K562 (cell line): Measurements from ENCODE around the gene QSOX2. TPM values are rescaled to one million over a fixed set of nuclear protein-coding genes. Genes with fewer than 3 reads are reported as not detected.

Experiments
- ATAC-seq: fragments of 200-7000 bp; cut with Tn5 transposase; 3 replicates; pipeline ENCODE4 v1.9.1; 2020; ENCODE audit warnings: moderate library complexity
- BruUV-seq: library from RNA; stranded (reverse); fragments of 400-500 nt; replicated peaks from 2 replicates; lab custom pipeline; 2021; lab: Mats Ljungman, UMichigan
- CTCF ChIA-PET: fragments of 300-600 bp; formaldehyde crosslinking; extraction: SDS; loops from one replicate; lab custom pipeline; 2021; ENCODE audit warnings: low intra/inter-chr PET ratio; lab: Yijun Ruan, JAX
- POLR2A ChIA-PET: fragments of 300-600, 350-650 bp; sonication (Branson Sonifier 250); formaldehyde crosslinking; extraction: SDS; loops from one replicate; lab custom pipeline; 2021; ENCODE audit warnings: antibody characterized with exemption, inconsistent platforms; lab: Yijun Ruan, JAX
- DNase-seq, 4 experiments: peaks; one replicate each; pipeline versions ENCODE4 v3.0.0 to v3.0.0-alpha.2; 2011 to 2018; ENCODE audit warnings: low spot score in 3 of 4, mixed read lengths in 3 of 4; ENCODE audit errors: extremely low read depth in 1 of 4
- FAIRE-seq: peaks from 2 replicates; lab custom pipeline; 2011; peaks lifted over from hg19 to GRCh38; lab: Jason Lieb, UNC
- H2AFZ ChIP-seq: 2 replicates; pipeline ENCODE4 v1.6.0; 2011; ENCODE audit warnings: low read depth, low read length, control low read depth, inconsistent platforms
- H3K27ac ChIP-seq: fragments of 200-600 bp; 3 replicates; pipeline ENCODE4 v1.8.0; 2011; ENCODE audit warnings: low read depth, mild to moderate bottlenecking, control low read depth, inconsistent platforms, low read length, moderate library complexity, mixed read lengths; ENCODE audit errors: extremely low read depth
- H3K27me3 ChIP-seq, 2 experiments: fragments of 300-600 bp in 1 of 2; 2 replicates in 1 of 2; 3 replicates in 1 of 2; pipeline versions ENCODE4 v1.6.0 to v1.8.0; 2011; ENCODE audit warnings: inconsistent platforms in 2 of 2, low read length in 2 of 2, mild to moderate bottlenecking in 1 of 2, mixed read lengths in 1 of 2, moderate library complexity in 1 of 2; ENCODE audit not compliant: control insufficient read depth in 2 of 2, insufficient read depth in 2 of 2
- H3K36me3 ChIP-seq: fragments of 300-600 bp; 3 replicates; pipeline ENCODE4 v1.8.0; 2011; ENCODE audit warnings: mild to moderate bottlenecking, low read length, inconsistent platforms; ENCODE audit not compliant: control insufficient read depth, insufficient read depth
- H3K4me1 ChIP-seq, 2 experiments: fragments of 200-600 bp in 1 of 2; replicated peaks in 1 of 2; 2 replicates in 1 of 2; 3 replicates in 1 of 2; pipeline versions ENCODE4 v1.5.1 to v1.8.0; 2011; ENCODE audit warnings: inconsistent platforms in 2 of 2, low read length in 2 of 2, mild to moderate bottlenecking in 1 of 2, mixed read lengths in 1 of 2, moderate library complexity in 1 of 2; ENCODE audit not compliant: control insufficient read depth in 2 of 2, insufficient read depth in 2 of 2
- H3K4me2 ChIP-seq: 2 replicates; pipeline ENCODE4 v1.6.1; 2011; ENCODE audit warnings: low read length, control low read depth, inconsistent platforms, mixed read lengths; ENCODE audit not compliant: insufficient read depth
- H3K4me3 ChIP-seq: fragments of 200-600 bp; sonication (generic), shearing (Covaris generic); 2 replicates; pipeline ENCODE4 v1.5.1; 2016; ENCODE audit warnings: control low read depth, inconsistent platforms
- H3K79me2 ChIP-seq: fragments of 200-600 bp; 3 replicates; pipeline ENCODE4 v1.8.0; 2011; ENCODE audit warnings: low read length, inconsistent platforms; ENCODE audit not compliant: control insufficient read depth, insufficient read depth
- H3K9ac ChIP-seq, 2 experiments: 2 replicates each; pipeline versions ENCODE4 v1.6.0 to v1.6.1; 2011; ENCODE audit warnings: low read depth in 2 of 2, low read length in 2 of 2, control low read depth in 1 of 2, inconsistent platforms in 1 of 2, mild to moderate bottlenecking in 1 of 2, mixed read lengths in 1 of 2; ENCODE audit not compliant: insufficient read depth in 1 of 2
- H3K9me1 ChIP-seq: one replicate; pipeline ENCODE4 v1.6.0; 2011; ENCODE audit warnings: inconsistent platforms, mild to moderate bottlenecking, low read length, moderate library complexity; ENCODE audit not compliant: control insufficient read depth, insufficient read depth
- H3K9me3 ChIP-seq: replicated peaks from 2 replicates; pipeline ENCODE4 v1.5.1; 2011; ENCODE audit warnings: low read depth, low read length, inconsistent platforms; ENCODE audit not compliant: control insufficient read depth, insufficient read depth
- H4K20me1 ChIP-seq: replicated peaks from 2 replicates; pipeline ENCODE4 v1.6.1; 2011; ENCODE audit warnings: low read length, inconsistent platforms, mixed read lengths; ENCODE audit not compliant: control insufficient read depth, insufficient read depth
- ELF2 ChIP-seq: fragments of 250-450 bp; sonication (Bioruptor Pico); IDR thresholded peaks from 2 replicates; pipeline ENCODE4 v1.5.0; 2021; ENCODE audit warnings: mild to moderate bottlenecking
- HSF4 ChIP-seq: fragments of 250-450 bp; sonication (Bioruptor Pico); IDR thresholded peaks from 2 replicates; pipeline ENCODE4 v2.1.2; 2022; ENCODE audit warnings: mild to moderate bottlenecking, moderate library complexity, borderline replicate concordance
- NFYB ChIP-seq: IDR thresholded peaks from 2 replicates; pipeline ENCODE4 v1.6.1; 2011; ENCODE audit warnings: mild to moderate bottlenecking, moderate library complexity; ENCODE audit not compliant: insufficient read length; ENCODE audit errors: extremely low read depth
- SMARCC2 ChIP-seq: fragments of 450-650 bp; IDR thresholded peaks from 2 replicates; pipeline ENCODE4 v1.6.1; 2017; ENCODE audit warnings: antibody characterized with exemption, moderate library complexity, mild to moderate bottlenecking, low read depth
- ZC3H4 ChIP-seq: sonication (generic); formaldehyde crosslinking; IDR thresholded peaks from 2 replicates; pipeline ENCODE4 v1.9.0; 2021; ENCODE audit warnings: missing genetic modification reagents, borderline replicate concordance
- WGBS: fragments of 100-300 bp; shearing (Covaris generic); methylation state at CpG from one replicate; pipeline ENCODE4 v1.1.6; 2016; ENCODE audit warnings: low coverage, mixed read lengths; ENCODE audit not compliant: insufficient coverage; ENCODE audit errors: missing lambda C conversion rate; 5-methylcytosine and 5-hydroxymethylcytosine counted together
- in situ Hi-C: fragments of 300-500 bp; cut with MboI; formaldehyde crosslinking; loops from 4 replicates; pipeline ENCODE4 v1.15.0; 2018; ENCODE audit warnings: inconsistent platforms, mixed read lengths
- intact Hi-C: fragments of 100-400 bp; cut with micrococcal nuclease; formaldehyde crosslinking; loops from 2 replicates; pipeline ENCODE4 v1.14.2; 2022
- polyA plus RNA-seq, 8 experiments: library from polyadenylated mRNA; depleted of rRNA in 4 of 8; stranded (reverse) in 5 of 8; unstranded in 3 of 8; fragments of >200 nt; fragmentation: Nextera tagmentation in 2 of 8; fragmentation: Illumina TruSeq in 1 of 8; extraction: Ambion mirVana in 2 of 8; extraction: Trizol in 1 of 8; gene quantifications; 2 replicates each; pipeline versions ENCODE4 v1.2.1 to v1.2.3, GENCODE V29; 2011 to 2014; ENCODE audit warnings: inconsistent platforms in 1 of 8, missing spikeins in 1 of 8
- total RNA-seq, 7 experiments: library from RNA; depleted of rRNA in 6 of 7; stranded (reverse); fragments of >200 nt in 6 of 7; fragmentation: Illumina TruSeq in 2 of 7; extraction: Trizol in 2 of 7; gene quantifications; 2 replicates each; pipeline versions ENCODE4 v1.2.1 to v1.2.3, GENCODE V29; 2011 to 2021; ENCODE audit warnings: low replicate concordance in 1 of 7
- TF ChIP-seq, protein P1 (sequence below): sonication (generic); formaldehyde crosslinking; IDR thresholded peaks from 2 replicates; pipeline ENCODE4 v1.9.0; 2022; ENCODE audit warnings: mild to moderate bottlenecking, missing genetic modification reagents
- TF ChIP-seq, protein P2 (sequence below): fragments of 200-400 bp; formaldehyde crosslinking; IDR thresholded peaks from 2 replicates; pipeline ENCODE4 v1.6.1; 2017; ENCODE audit warnings: mild to moderate bottlenecking, low read depth, low read length, moderate library complexity
- TF ChIP-seq, protein P3 (sequence below): fragments of 450-650 bp; IDR thresholded peaks from 2 replicates; pipeline ENCODE4 v1.7.0; 2016; ENCODE audit warnings: borderline replicate concordance
- TF ChIP-seq, protein P4 (sequence below): sonication (generic); formaldehyde crosslinking; IDR thresholded peaks from 2 replicates; pipeline ENCODE4 v1.8.0; 2023; ENCODE audit warnings: missing genetic modification reagents, mild to moderate bottlenecking, borderline replicate concordance

QSOX2 gene
- total and polyA plus RNA-seq, 9 of the 15 experiments (the other 6 are each of a cell fraction or from before 2014, with no cell fraction given): 0.51 to 23.7 (median 12.7) TPM

DNA sequence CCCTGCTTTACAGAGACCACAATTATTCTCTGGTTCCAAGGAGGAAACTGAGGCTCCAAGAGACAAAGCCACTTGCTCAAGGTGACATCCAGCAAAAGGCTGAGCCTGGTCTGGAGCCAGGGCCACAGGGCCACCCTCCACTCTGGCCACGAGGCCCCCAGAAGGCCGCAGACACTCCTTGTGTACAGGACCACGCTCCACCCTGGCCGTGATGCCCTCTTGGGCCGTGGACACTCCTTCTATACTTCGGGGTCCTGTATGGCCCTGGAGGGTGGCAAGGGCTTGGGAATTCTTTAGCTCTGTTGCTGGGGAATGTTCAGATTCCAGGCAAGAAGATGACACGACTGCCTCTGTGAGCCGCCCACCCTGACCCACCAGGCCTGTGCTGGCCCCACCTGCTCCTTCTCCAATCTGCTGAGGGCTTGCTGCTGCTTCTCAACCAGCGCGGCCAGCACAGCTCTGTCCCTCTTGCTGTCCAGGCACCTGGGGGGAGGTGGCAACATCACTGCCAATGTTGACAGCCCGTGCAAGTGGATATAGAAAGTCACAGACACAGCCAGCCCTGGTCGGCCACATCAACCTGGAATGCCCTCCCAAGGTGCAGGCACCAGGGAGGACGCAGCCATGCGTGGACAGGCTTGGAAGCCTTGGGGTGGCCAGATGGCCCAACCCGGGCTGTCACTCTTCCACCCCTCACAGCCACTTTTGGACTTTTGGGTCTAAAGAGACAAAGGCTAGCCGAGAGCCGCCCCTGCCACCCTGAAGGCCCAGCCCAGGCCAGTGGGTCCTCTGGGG is 20.1 kb upstream of the QSOX2 start:
- BruUV-seq: no TSS peak
- H3K4me1 ChIP-seq: peaks cover 0 to 43% of the 10 kb centered on the region in 2 experiments; a peak in 3 of 5 replicates
- TF ChIP-seq, protein P1, sequence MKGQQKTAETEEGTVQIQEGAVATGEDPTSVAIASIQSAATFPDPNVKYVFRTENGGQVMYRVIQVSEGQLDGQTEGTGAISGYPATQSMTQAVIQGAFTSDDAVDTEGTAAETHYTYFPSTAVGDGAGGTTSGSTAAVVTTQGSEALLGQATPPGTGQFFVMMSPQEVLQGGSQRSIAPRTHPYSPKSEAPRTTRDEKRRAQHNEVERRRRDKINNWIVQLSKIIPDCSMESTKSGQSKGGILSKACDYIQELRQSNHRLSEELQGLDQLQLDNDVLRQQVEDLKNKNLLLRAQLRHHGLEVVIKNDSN (CRISPR knock-in tag): no peak
- TF ChIP-seq, protein P2, sequence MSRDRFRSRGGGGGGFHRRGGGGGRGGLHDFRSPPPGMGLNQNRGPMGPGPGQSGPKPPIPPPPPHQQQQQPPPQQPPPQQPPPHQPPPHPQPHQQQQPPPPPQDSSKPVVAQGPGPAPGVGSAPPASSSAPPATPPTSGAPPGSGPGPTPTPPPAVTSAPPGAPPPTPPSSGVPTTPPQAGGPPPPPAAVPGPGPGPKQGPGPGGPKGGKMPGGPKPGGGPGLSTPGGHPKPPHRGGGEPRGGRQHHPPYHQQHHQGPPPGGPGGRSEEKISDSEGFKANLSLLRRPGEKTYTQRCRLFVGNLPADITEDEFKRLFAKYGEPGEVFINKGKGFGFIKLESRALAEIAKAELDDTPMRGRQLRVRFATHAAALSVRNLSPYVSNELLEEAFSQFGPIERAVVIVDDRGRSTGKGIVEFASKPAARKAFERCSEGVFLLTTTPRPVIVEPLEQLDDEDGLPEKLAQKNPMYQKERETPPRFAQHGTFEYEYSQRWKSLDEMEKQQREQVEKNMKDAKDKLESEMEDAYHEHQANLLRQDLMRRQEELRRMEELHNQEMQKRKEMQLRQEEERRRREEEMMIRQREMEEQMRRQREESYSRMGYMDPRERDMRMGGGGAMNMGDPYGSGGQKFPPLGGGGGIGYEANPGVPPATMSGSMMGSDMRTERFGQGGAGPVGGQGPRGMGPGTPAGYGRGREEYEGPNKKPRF: no peak
- TF ChIP-seq, protein P3, sequence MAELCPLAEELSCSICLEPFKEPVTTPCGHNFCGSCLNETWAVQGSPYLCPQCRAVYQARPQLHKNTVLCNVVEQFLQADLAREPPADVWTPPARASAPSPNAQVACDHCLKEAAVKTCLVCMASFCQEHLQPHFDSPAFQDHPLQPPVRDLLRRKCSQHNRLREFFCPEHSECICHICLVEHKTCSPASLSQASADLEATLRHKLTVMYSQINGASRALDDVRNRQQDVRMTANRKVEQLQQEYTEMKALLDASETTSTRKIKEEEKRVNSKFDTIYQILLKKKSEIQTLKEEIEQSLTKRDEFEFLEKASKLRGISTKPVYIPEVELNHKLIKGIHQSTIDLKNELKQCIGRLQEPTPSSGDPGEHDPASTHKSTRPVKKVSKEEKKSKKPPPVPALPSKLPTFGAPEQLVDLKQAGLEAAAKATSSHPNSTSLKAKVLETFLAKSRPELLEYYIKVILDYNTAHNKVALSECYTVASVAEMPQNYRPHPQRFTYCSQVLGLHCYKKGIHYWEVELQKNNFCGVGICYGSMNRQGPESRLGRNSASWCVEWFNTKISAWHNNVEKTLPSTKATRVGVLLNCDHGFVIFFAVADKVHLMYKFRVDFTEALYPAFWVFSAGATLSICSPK: no peak
- TF ChIP-seq ZC3H4: no peak
- TF ChIP-seq, protein P4, sequence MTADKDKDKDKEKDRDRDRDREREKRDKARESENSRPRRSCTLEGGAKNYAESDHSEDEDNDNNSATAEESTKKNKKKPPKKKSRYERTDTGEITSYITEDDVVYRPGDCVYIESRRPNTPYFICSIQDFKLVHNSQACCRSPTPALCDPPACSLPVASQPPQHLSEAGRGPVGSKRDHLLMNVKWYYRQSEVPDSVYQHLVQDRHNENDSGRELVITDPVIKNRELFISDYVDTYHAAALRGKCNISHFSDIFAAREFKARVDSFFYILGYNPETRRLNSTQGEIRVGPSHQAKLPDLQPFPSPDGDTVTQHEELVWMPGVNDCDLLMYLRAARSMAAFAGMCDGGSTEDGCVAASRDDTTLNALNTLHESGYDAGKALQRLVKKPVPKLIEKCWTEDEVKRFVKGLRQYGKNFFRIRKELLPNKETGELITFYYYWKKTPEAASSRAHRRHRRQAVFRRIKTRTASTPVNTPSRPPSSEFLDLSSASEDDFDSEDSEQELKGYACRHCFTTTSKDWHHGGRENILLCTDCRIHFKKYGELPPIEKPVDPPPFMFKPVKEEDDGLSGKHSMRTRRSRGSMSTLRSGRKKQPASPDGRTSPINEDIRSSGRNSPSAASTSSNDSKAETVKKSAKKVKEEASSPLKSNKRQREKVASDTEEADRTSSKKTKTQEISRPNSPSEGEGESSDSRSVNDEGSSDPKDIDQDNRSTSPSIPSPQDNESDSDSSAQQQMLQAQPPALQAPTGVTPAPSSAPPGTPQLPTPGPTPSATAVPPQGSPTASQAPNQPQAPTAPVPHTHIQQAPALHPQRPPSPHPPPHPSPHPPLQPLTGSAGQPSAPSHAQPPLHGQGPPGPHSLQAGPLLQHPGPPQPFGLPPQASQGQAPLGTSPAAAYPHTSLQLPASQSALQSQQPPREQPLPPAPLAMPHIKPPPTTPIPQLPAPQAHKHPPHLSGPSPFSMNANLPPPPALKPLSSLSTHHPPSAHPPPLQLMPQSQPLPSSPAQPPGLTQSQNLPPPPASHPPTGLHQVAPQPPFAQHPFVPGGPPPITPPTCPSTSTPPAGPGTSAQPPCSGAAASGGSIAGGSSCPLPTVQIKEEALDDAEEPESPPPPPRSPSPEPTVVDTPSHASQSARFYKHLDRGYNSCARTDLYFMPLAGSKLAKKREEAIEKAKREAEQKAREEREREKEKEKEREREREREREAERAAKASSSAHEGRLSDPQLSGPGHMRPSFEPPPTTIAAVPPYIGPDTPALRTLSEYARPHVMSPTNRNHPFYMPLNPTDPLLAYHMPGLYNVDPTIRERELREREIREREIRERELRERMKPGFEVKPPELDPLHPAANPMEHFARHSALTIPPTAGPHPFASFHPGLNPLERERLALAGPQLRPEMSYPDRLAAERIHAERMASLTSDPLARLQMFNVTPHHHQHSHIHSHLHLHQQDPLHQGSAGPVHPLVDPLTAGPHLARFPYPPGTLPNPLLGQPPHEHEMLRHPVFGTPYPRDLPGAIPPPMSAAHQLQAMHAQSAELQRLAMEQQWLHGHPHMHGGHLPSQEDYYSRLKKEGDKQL (CRISPR knock-in tag): no peak
- no peak for TF ChIP-seq NFYB
- no peak for TF ChIP-seq SMARCC2
- TF ChIP-seq HSF4 (CRISPR knock-in tag): no peak
- no peak for TF ChIP-seq ELF2

More for the DNA sequence above, 20.1 kb upstream of the QSOX2 start:
- WGBS: 43% methylated on average over 16 of the region's 17 CpGs
- ChIA-PET POLR2A (interaction anchor here (0.6 to 1.8 kb wide), 3 partner anchors 15 to 36 kb away, joined by 4 read pairs; no protein-coding TSS in a partner anchor), CTCF (no interaction called here)
- Histone ChIP-seq H4K20me1 (no peaks in the 10 kb centered on the region), H2AFZ (no peak overlapping the region), H3K36me3 (no peaks in the 10 kb centered on the region), H3K9me1 (no peaks in the 10 kb centered on the region), H3K9me3 (no peaks in the 10 kb centered on the region), H3K4me3 (no peak overlapping the region), H3K27ac (no peak overlapping the region), H3K9ac (peak overlapping the region in 1 of 2 experiments; percentile 36; a peak in 1 of 4 replicates), H3K27me3 (peaks cover 25 to 51% of the 10 kb centered on the region in 2 experiments; a peak in 4 of 5 replicates), H3K4me2 (no peak overlapping the region), H3K79me2 (no peaks in the 10 kb centered on the region)
- intact Hi-C loops (loop anchor here (5.0 kb wide), 1 partner anchor 123 kb away; no protein-coding TSS in a partner anchor), in situ Hi-C loops (loop anchor here (5.0 kb wide), 1 partner anchor 93 kb away; no protein-coding TSS in a partner anchor)
- ATAC-seq (no peak), DNase-seq (no peak), FAIRE-seq (no peak)
